Stimulated activated CD4-positive, alpha-beta T cell treated with anti-CD3 and anti-CD28 coated beads, Interleukin-12 subunit alpha, Interleukin-12 subunit beta, amount 100 ng/mL, for 4 hours (primary cell): ENCODE results near the gene RNF130.

Experiments used
- DNase-seq: peaks from one replicate; pipeline ENCODE4 v3.0.0-alpha.2; 2020

RNF130 gene

GRCh38 chr5:180083529-180084060, 12.0 kb upstream of the RNF130 start:
- DNase-seq, result no peak

- DNase-seq, result no peak
Measured at GRCh38 chr5:180082633-180083420, 11.3 kb upstream of the RNF130 start.

- no peak for DNase-seq
Measured at GRCh38 chr5:180081481-180081880, 9.9 kb upstream of the RNF130 start.

GRCh38 chr5:180080486-180081280, 9.1 kb upstream of the RNF130 start:
- DNase-seq, result peak; percentile 51

- no peak for DNase-seq
Measured at GRCh38 chr5:180079702-180080466, 8.3 kb upstream of the RNF130 start.

- DNase-seq, result no peak
Measured at GRCh38 chr5:180078348-180078747, 6.8 kb upstream of the RNF130 start.

- no peak for DNase-seq
Measured at GRCh38 chr5:180077594-180078284, 6.2 kb upstream of the RNF130 start.

GRCh38 chr5:180075703-180076102, 4.1 kb upstream of the RNF130 start:
- no peak for DNase-seq

GRCh38 chr5:180074462-180074861, 2.9 kb upstream of the RNF130 start:
- no peak for DNase-seq

- DNase-seq, result peak; percentile 11
Measured at GRCh38 chr5:180072556-180072955, 997 bp upstream of the RNF130 start.

GRCh38 chr5:180072256-180072548, 643 bp upstream of the RNF130 start:
- peak; percentile 11 for DNase-seq

- DNase-seq, result peak; percentile 18
Measured at GRCh38 chr5:180070756-180071530, 616 bp downstream of the RNF130 start.

GRCh38 chr5:180069589-180070247, 1.8 kb downstream of the RNF130 start:
- no peak for DNase-seq

GRCh38 chr5:180068519-180069090, 3.0 kb downstream of the RNF130 start:
- no peak for DNase-seq

GRCh38 chr5:180067986-180068385, 3.6 kb downstream of the RNF130 start:
- DNase-seq, result no peak

GRCh38 chr5:180060192-180060591, 11.4 kb downstream of the RNF130 start:
- DNase-seq, result no peak

- DNase-seq, result no peak
Measured at GRCh38 chr5:180059326-180059725, 12.2 kb downstream of the RNF130 start.

- DNase-seq, result no peak
Measured at GRCh38 chr5:180056153-180056552, 15.4 kb downstream of the RNF130 start.

GRCh38 chr5:180054226-180054625, 17.3 kb downstream of the RNF130 start:
- no peak for DNase-seq

- DNase-seq, result no peak
Measured at GRCh38 chr5:180053061-180053602, 18.4 kb downstream of the RNF130 start.
